ENCODE measurements around the gene GDA.

The GDA gene

GRCh38 chr9:72134801-72135200 lies 14.4 kb upstream of the GDA start:
- no peaks in the 10 kb centered on the region for H3K79me2 ChIP-seq (ENCODE audit: low read length)
- no peak overlapping the region for H3K4me3 ChIP-seq (ENCODE audit: low read length)
- no peak for DNase-seq

GRCh38 chr9:72137697-72138365 lies 11.4 kb upstream of the GDA start:
- H3K27ac ChIP-seq (ENCODE audit: low read length), result no peak overlapping the region
- H3K79me2 ChIP-seq (ENCODE audit: low read length), result no peaks in the 10 kb centered on the region
- H3K9ac ChIP-seq (ENCODE audit: low read length), result no peak overlapping the region
- no peaks in the 10 kb centered on the region for H3K9me3 ChIP-seq (replicated peaks; ENCODE audit: insufficient read depth, low read length)
- TF ChIP-seq CTCF (IDR thresholded peaks at IDR 0.05; ENCODE audit: low read length), result no peak
- no peak for TF ChIP-seq EZH2 (optimal IDR thresholded peaks at IDR 0.05; ENCODE audit: low read depth, low read length)
- no peak for TF ChIP-seq EZH2phosphoT487 (IDR thresholded peaks at IDR 0.05; ENCODE audit: low read length)
- H2AFZ ChIP-seq (ENCODE audit: low read length), result no peak overlapping the region
- H3K4me2 ChIP-seq (ENCODE audit: low read depth, low read length), result no peak overlapping the region
- DNase-seq, result no peak
- no peaks in the 10 kb centered on the region for H3K4me1 ChIP-seq (ENCODE audit: low read length)
- no peaks in the 10 kb centered on the region for H4K20me1 ChIP-seq (ENCODE audit: insufficient read depth, low read length)
- H3F3A ChIP-seq (ENCODE audit: insufficient read depth, low read length), result no peaks in the 10 kb centered on the region
- no peaks in the 10 kb centered on the region for H3K27me3 ChIP-seq (replicated peaks; ENCODE audit: insufficient read depth, low read length)
- no peaks in the 10 kb centered on the region for H3K9me2 ChIP-seq (replicated peaks; ENCODE audit: insufficient read depth, low read length)
- no peaks in the 10 kb centered on the region for H3K36me3 ChIP-seq (replicated peaks; ENCODE audit: insufficient read depth, low read length)
- no peak overlapping the region for H3K4me3 ChIP-seq (ENCODE audit: low read length)

More at GRCh38 chr9:72134801-72135200, 14.4 kb upstream of the GDA start:
- H2AFZ ChIP-seq (ENCODE audit: low read length), result no peak overlapping the region
- no peaks in the 10 kb centered on the region for H4K20me1 ChIP-seq (ENCODE audit: insufficient read depth, low read length)
- no peaks in the 10 kb centered on the region for H3K4me1 ChIP-seq (ENCODE audit: low read length)
- H3K4me2 ChIP-seq (ENCODE audit: low read depth, low read length), result no peak overlapping the region
- no peaks in the 10 kb centered on the region for H3F3A ChIP-seq (ENCODE audit: insufficient read depth, low read length)
- no peak overlapping the region for H3K27ac ChIP-seq (ENCODE audit: low read length)
- H3K27me3 ChIP-seq (replicated peaks; ENCODE audit: insufficient read depth, low read length), result no peaks in the 10 kb centered on the region
- no peaks in the 10 kb centered on the region for H3K9me3 ChIP-seq (replicated peaks; ENCODE audit: insufficient read depth, low read length)
- TF ChIP-seq EZH2 (optimal IDR thresholded peaks at IDR 0.05; ENCODE audit: low read depth, low read length) (no peak), CTCF (IDR thresholded peaks at IDR 0.05; ENCODE audit: low read length) (no peak), EZH2phosphoT487 (IDR thresholded peaks at IDR 0.05; ENCODE audit: low read length) (no peak)
- no peak overlapping the region for H3K9ac ChIP-seq (ENCODE audit: low read length)
- no peaks in the 10 kb centered on the region for H3K9me2 ChIP-seq (replicated peaks; ENCODE audit: insufficient read depth, low read length)
- no peaks in the 10 kb centered on the region for H3K36me3 ChIP-seq (replicated peaks; ENCODE audit: insufficient read depth, low read length)

GRCh38 chr9:72139226-72139625 lies 10.0 kb upstream of the GDA start:
- Histone ChIP-seq H2AFZ (ENCODE audit: low read length) (no peak overlapping the region), H3K79me2 (ENCODE audit: low read length) (no peaks in the 10 kb centered on the region), H3K36me3 (replicated peaks; ENCODE audit: insufficient read depth, low read length) (no peaks in the 10 kb centered on the region), H3K9ac (ENCODE audit: low read length) (no peak overlapping the region), H3K4me1 (ENCODE audit: low read length) (no peaks in the 10 kb centered on the region), H3K4me3 (ENCODE audit: low read length) (no peak overlapping the region), H3K9me3 (replicated peaks; ENCODE audit: insufficient read depth, low read length) (no peaks in the 10 kb centered on the region), H3K27me3 (replicated peaks; ENCODE audit: insufficient read depth, low read length) (no peaks in the 10 kb centered on the region), H3K27ac (ENCODE audit: low read length) (no peak overlapping the region), H3K9me2 (replicated peaks; ENCODE audit: insufficient read depth, low read length) (no peaks in the 10 kb centered on the region), H3F3A (ENCODE audit: insufficient read depth, low read length) (no peaks in the 10 kb centered on the region), H3K4me2 (ENCODE audit: low read depth, low read length) (no peak overlapping the region), H4K20me1 (ENCODE audit: insufficient read depth, low read length) (no peaks in the 10 kb centered on the region)
- DNase-seq, result no peak
- TF ChIP-seq EZH2 (optimal IDR thresholded peaks at IDR 0.05; ENCODE audit: low read depth, low read length), result no peak

- Histone ChIP-seq H3K4me1 (ENCODE audit: low read length) (no peaks in the 10 kb centered on the region), H2AFZ (ENCODE audit: low read length) (no peak overlapping the region), H3K27ac (ENCODE audit: low read length) (no peak overlapping the region), H4K20me1 (ENCODE audit: insufficient read depth, low read length) (no peaks in the 10 kb centered on the region), H3K79me2 (ENCODE audit: low read length) (no peaks in the 10 kb centered on the region), H3K36me3 (replicated peaks; ENCODE audit: insufficient read depth, low read length) (no peaks in the 10 kb centered on the region), H3K9me2 (replicated peaks; ENCODE audit: insufficient read depth, low read length) (no peaks in the 10 kb centered on the region), H3F3A (ENCODE audit: insufficient read depth, low read length) (no peaks in the 10 kb centered on the region), H3K4me3 (ENCODE audit: low read length) (no peak overlapping the region), H3K4me2 (ENCODE audit: low read depth, low read length) (no peak overlapping the region), H3K9ac (ENCODE audit: low read length) (no peak overlapping the region), H3K27me3 (replicated peaks; ENCODE audit: insufficient read depth, low read length) (no peaks in the 10 kb centered on the region), H3K9me3 (replicated peaks; ENCODE audit: insufficient read depth, low read length) (no peaks in the 10 kb centered on the region)
- TF ChIP-seq CTCF (IDR thresholded peaks at IDR 0.05; ENCODE audit: low read length) (no peak), EZH2phosphoT487 (IDR thresholded peaks at IDR 0.05; ENCODE audit: low read length) (no peak), EZH2 (optimal IDR thresholded peaks at IDR 0.05; ENCODE audit: low read depth, low read length) (no peak)
- no peak for DNase-seq
Observed at GRCh38 chr9:72140586-72140985, 8.7 kb upstream of the GDA start.
